Measurements from ENCODE around the gene DPP7. TPM values are rescaled to one million over a fixed set of nuclear protein-coding genes. Genes with fewer than 3 reads are reported as not detected.

DPP7 gene
- total RNA-seq, 2 donors from 2014 or later: 20.1 to 30.6 TPM

DNA sequence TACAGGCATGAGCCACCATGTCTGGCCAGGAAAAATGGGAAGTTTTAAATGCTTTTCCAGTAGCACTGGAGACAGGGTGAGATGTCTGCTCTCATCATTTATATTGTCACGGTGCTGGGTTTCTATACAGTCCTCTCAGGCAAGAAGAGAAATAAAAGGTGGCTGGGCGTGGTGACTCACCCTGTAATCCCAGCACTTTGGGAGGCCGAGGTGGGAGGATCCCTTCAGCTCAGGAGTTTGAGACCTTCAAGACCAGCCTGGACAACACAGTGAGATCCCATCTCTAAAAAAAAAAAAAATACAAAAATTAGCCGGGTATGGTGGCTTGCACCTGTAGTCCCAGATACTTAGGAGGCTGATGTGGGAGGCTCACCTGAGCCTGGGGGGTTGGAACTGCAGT is 19.7 kb upstream of the DPP7 start:
- Histone ChIP-seq H3K9me3 (ENCODE audit: control insufficient read depth, low read length) (no peaks in the 10 kb centered on the region), H3K9ac (ENCODE audit: extremely low read depth, low read length, poor library complexity, severe bottlenecking) (no peak overlapping the region), H3K4me3 (ENCODE audit: low read length) (no peak overlapping the region), H3K27me3 (ENCODE audit: control insufficient read depth, insufficient read depth, low read length, poor library complexity, severe bottlenecking) (peaks cover 61% of the 10 kb centered on the region), H3K27ac (ENCODE audit: low read depth, low read length) (no peak overlapping the region), H3K36me3 (ENCODE audit: control insufficient read depth, insufficient read depth, low read length) (no peaks in the 10 kb centered on the region), H3K4me1 (ENCODE audit: control insufficient read depth, insufficient read depth, low read length) (no peaks in the 10 kb centered on the region)
- Mint-ChIP-seq H3K4me1 (no peaks in the 10 kb centered on the region), H3K27ac (no peak overlapping the region), H3K4me3 (no peak overlapping the region), H3K27me3 (ENCODE audit: insufficient read depth) (peaks cover 64% of the 10 kb centered on the region), H3K36me3 (ENCODE audit: low read depth) (no peaks in the 10 kb centered on the region), H3K9me3 (no peaks in the 10 kb centered on the region)
- DNase-seq: no peak
- 78 to 84% methylated on average over 4 of the region's 4 CpGs for WGBS, 2 experiments (ENCODE audit: insufficient coverage in 1 of 2, insufficient read length in 1 of 2)
- TF ChIP-seq, protein P1, sequence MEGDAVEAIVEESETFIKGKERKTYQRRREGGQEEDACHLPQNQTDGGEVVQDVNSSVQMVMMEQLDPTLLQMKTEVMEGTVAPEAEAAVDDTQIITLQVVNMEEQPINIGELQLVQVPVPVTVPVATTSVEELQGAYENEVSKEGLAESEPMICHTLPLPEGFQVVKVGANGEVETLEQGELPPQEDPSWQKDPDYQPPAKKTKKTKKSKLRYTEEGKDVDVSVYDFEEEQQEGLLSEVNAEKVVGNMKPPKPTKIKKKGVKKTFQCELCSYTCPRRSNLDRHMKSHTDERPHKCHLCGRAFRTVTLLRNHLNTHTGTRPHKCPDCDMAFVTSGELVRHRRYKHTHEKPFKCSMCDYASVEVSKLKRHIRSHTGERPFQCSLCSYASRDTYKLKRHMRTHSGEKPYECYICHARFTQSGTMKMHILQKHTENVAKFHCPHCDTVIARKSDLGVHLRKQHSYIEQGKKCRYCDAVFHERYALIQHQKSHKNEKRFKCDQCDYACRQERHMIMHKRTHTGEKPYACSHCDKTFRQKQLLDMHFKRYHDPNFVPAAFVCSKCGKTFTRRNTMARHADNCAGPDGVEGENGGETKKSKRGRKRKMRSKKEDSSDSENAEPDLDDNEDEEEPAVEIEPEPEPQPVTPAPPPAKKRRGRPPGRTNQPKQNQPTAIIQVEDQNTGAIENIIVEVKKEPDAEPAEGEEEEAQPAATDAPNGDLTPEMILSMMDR (conservative IDR thresholded peaks at IDR 0.05): no peak

DNA sequence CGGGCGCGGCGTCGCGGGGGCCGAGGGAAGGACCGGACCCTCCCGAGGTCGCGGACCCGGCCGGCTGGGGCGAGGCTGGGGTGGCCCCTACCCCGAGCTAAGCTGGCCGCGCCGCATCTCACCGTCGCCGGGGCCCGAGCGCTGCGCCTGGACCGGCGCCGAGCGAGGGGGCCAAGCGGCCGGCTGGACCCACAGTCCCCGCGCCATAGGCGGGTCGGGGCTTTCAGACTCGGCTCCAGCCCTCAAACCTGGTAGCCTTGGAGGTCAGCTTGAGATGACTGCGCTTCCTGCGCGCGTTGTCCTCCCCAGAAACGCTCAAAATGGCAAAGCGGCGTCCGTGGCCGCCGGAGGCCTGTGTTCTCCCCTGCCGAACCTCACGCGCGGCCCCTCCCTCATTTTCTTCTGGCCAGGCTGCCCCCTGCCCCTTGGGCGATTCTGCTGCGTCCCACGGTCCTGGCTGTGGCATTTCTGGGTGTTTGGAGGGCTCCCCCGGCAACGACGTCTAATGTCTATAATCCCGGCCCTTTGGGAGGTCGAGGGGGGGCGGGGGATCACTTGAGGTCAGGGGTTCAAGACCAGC is 15.7 kb upstream of the DPP7 start:
- Histone ChIP-seq H3K27ac (ENCODE audit: low read depth, low read length) (no peak overlapping the region), H3K9ac (ENCODE audit: extremely low read depth, low read length, poor library complexity, severe bottlenecking) (peak overlapping the region; percentile 11), H3K36me3 (ENCODE audit: control insufficient read depth, insufficient read depth, low read length) (no peaks in the 10 kb centered on the region), H3K4me3 (ENCODE audit: low read length) (peak overlapping the region; percentile 84), H3K9me3 (ENCODE audit: control insufficient read depth, low read length) (no peaks in the 10 kb centered on the region), H3K4me1 (ENCODE audit: control insufficient read depth, insufficient read depth, low read length) (peaks cover 10% of the 10 kb centered on the region), H3K27me3 (ENCODE audit: control insufficient read depth, insufficient read depth, low read length, poor library complexity, severe bottlenecking) (peaks cover 25% of the 10 kb centered on the region)
- H3K27me3 Mint-ChIP-seq (ENCODE audit: insufficient read depth): peaks cover 31% of the 10 kb centered on the region
- DNase-seq: no peak
- peak overlapping the region; percentile 67 for H3K4me3 Mint-ChIP-seq
- WGBS, 2 experiments (ENCODE audit: insufficient coverage in 1 of 2, insufficient read length in 1 of 2): 4 to 7% methylated on average over 34 to 58 of the region's 58 CpGs
- TF ChIP-seq, protein P1 (conservative IDR thresholded peaks at IDR 0.05): no peak
- peaks cover 17% of the 10 kb centered on the region for H3K4me1 Mint-ChIP-seq
- no peak overlapping the region for H3K27ac Mint-ChIP-seq
- H3K36me3 Mint-ChIP-seq (ENCODE audit: low read depth): peaks cover 2% of the 10 kb centered on the region
- no peaks in the 10 kb centered on the region for H3K9me3 Mint-ChIP-seq

DNA sequence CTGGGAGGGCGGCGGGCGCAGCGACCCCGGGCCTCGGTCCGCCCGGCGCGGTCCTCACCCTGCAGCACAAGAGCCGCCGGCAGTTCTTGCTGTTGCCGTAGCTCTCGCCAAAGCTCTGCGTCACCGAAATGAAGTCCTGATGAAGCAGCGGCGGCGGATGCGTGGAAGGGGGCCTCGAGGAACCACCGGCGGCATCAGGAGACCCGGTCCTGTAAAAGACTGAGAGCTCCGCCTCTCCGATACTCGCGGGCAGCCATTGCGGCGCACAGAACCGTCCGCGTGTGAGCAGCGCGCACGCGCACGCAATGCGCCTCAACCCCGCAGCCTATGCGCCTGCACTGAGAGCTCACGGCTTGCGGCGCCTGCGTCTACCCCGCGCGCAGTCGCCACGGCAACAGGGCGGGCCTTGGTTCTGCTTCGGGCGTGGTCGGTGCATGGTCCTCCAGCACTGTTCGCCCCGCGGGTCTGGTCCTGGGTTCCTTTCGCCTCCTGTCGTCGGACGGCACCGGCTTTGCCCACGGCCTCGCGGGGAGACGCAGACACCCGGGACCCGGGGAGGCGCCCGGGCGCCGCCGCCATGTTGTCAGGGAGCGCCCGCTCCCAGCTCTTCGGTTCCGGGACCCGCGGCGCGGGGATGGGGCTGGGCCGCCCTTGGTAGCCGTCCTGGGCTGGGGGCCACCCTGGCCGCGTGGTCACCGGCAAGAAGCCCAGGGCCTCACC is 15.1 kb upstream of the DPP7 start:
- Mint-ChIP-seq H3K36me3 (ENCODE audit: low read depth) (peaks cover 2% of the 10 kb centered on the region), H3K4me3 (peak overlapping the region; percentile 67), H3K9me3 (no peaks in the 10 kb centered on the region), H3K27ac (no peak overlapping the region), H3K27me3 (ENCODE audit: insufficient read depth) (peaks cover 25% of the 10 kb centered on the region), H3K4me1 (peaks cover 17% of the 10 kb centered on the region)
- H3K27me3 ChIP-seq (ENCODE audit: control insufficient read depth, insufficient read depth, low read length, poor library complexity, severe bottlenecking): peaks cover 19% of the 10 kb centered on the region
- TF ChIP-seq, protein P1 (conservative IDR thresholded peaks at IDR 0.05): no peak
- no peaks in the 10 kb centered on the region for H3K9me3 ChIP-seq (ENCODE audit: control insufficient read depth, low read length)
- H3K9ac ChIP-seq (ENCODE audit: extremely low read depth, low read length, poor library complexity, severe bottlenecking): peak overlapping the region; percentile 63
- peak overlapping the region; percentile 84 for H3K4me3 ChIP-seq (ENCODE audit: low read length)
- H3K27ac ChIP-seq (ENCODE audit: low read depth, low read length): peak overlapping the region; percentile 24
- H3K36me3 ChIP-seq (ENCODE audit: control insufficient read depth, insufficient read depth, low read length): no peaks in the 10 kb centered on the region
- 0% methylated on average over 18 to 86 of the region's 86 CpGs for WGBS, 2 experiments (ENCODE audit: insufficient coverage in 1 of 2, insufficient read length in 1 of 2)
- DNase-seq: peak; percentile 95
- peaks cover 10% of the 10 kb centered on the region for H3K4me1 ChIP-seq (ENCODE audit: control insufficient read depth, insufficient read depth, low read length)
